ENCODE data around the gene ADGRV1. TPM values are rescaled to one million over a fixed set of nuclear protein-coding genes. Genes with fewer than 3 reads are reported as not detected.
A peak's percentile ranks its signal among the peaks of the same experiment; 100 is the strongest.

Gene ADGRV1
- total RNA-seq, 1 experiment from 2014 or later = 64.8 TPM

DNA sequence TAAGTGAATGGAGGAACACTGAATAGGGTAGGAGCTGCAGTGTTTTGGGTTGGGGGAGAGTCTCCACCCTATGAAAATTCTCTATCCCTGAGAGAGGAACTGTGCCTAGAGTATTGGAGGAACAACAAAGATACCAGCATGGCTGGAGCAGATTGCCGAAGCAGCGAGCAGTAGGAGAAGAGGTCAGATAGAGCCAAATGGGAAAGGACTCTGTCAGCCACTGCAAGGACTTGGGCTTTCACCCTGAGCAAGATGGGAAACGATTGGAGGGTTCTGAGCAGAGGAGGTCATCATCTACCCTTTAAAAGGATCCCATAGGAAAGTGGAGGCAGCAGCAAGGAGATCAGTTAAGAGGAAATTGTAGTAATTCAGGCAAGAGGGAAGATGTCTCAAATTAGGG, 24.8 kb upstream of the ADGRV1 start:
- no peak overlapping the region for H3K18ac ChIP-seq (ENCODE audit: insufficient read length, low read depth, low read length)
- peaks cover 7% of the 10 kb centered on the region for H3K23me2 ChIP-seq (ENCODE audit: insufficient read length, low read depth, low read length, poor library complexity, severe bottlenecking)
- H3K27me3 ChIP-seq (ENCODE audit: insufficient read depth, low read length) = no peaks in the 10 kb centered on the region
- no peak overlapping the region for H3K56ac ChIP-seq (ENCODE audit: insufficient read length, low read depth, low read length)
- no peak overlapping the region for H4K5ac ChIP-seq (ENCODE audit: insufficient read length, low read depth, low read length)
- no peaks in the 10 kb centered on the region for H3K9me3 ChIP-seq (ENCODE audit: control insufficient read depth, low read depth, low read length)
- Mint-ChIP-seq H3K27ac (peak overlapping the region in 1 of 3 experiments; percentile 4; a peak in 1 of 7 replicates), H3K27me3 (ENCODE audit: low read depth) (no peaks in the 10 kb centered on the region), H3K4me1 (peaks cover 26 to 29% of the 10 kb centered on the region in 2 experiments), H3K36me3 (ENCODE audit: insufficient read depth in 1 of 3, low read depth in 3 of 3) (no peaks in the 10 kb centered on the region), H3K4me3 (0 out of 5 replicates have a peak overlapping the region, but pooled peaks of 1 of the 2 experiments have one; percentile 1), H3K9me3 (no peaks in the 10 kb centered on the region)
- WGBS (ENCODE audit: extremely low coverage, insufficient read length, low lambda C conversion rate) = no CpG with 5 or more reads among the region's 3 CpGs
- H3K4me1 ChIP-seq (ENCODE audit: insufficient read depth, low read length) = 0 out of 2 replicates have a peak, but pooled peaks cover 5% of the 10 kb centered on the region
- no peak for DNase-seq
- H3K23ac ChIP-seq (ENCODE audit: insufficient read length, low read depth, low read length) = no peak overlapping the region
- H4K91ac ChIP-seq (ENCODE audit: insufficient read length, low read depth, low read length) = no peak overlapping the region
- H2BK120ac ChIP-seq (ENCODE audit: low read depth, low read length, poor library complexity, severe bottlenecking) = no peak overlapping the region
- H2AK5ac ChIP-seq (ENCODE audit: insufficient read length, low read length) = no peak overlapping the region
- H2BK15ac ChIP-seq (ENCODE audit: low read depth, low read length) = no peak overlapping the region
- H3K27ac ChIP-seq (ENCODE audit: insufficient read length, low read depth, low read length) = no peak overlapping the region
- TF ChIP-seq, protein P1, sequence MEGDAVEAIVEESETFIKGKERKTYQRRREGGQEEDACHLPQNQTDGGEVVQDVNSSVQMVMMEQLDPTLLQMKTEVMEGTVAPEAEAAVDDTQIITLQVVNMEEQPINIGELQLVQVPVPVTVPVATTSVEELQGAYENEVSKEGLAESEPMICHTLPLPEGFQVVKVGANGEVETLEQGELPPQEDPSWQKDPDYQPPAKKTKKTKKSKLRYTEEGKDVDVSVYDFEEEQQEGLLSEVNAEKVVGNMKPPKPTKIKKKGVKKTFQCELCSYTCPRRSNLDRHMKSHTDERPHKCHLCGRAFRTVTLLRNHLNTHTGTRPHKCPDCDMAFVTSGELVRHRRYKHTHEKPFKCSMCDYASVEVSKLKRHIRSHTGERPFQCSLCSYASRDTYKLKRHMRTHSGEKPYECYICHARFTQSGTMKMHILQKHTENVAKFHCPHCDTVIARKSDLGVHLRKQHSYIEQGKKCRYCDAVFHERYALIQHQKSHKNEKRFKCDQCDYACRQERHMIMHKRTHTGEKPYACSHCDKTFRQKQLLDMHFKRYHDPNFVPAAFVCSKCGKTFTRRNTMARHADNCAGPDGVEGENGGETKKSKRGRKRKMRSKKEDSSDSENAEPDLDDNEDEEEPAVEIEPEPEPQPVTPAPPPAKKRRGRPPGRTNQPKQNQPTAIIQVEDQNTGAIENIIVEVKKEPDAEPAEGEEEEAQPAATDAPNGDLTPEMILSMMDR (conservative IDR thresholded peaks at IDR 0.05) = no peak
- no peak overlapping the region for H4K8ac ChIP-seq (replicated peaks; ENCODE audit: insufficient read length, low read depth, low read length)
- no peak overlapping the region for H3T11ph ChIP-seq (ENCODE audit: low read length)
- no peak overlapping the region for H3K9ac ChIP-seq (ENCODE audit: extremely low read depth, insufficient read length, low read length)
- no peak overlapping the region for H3K4me2 ChIP-seq (ENCODE audit: insufficient read depth, insufficient read length, low read length)
- H2BK20ac ChIP-seq (ENCODE audit: low read depth, low read length, poor library complexity, severe bottlenecking) = no peak overlapping the region
- no peak overlapping the region for H3K14ac ChIP-seq (ENCODE audit: insufficient read depth, low read length)
- H4K20me1 ChIP-seq (ENCODE audit: control insufficient read depth, insufficient read depth, insufficient read length) = no peaks in the 10 kb centered on the region
- H3K79me2 ChIP-seq (ENCODE audit: insufficient read depth, low read length) = no peaks in the 10 kb centered on the region; the same call in 1 of the 2 replicates
- peak overlapping the region; percentile 82 for H2AFZ ChIP-seq (ENCODE audit: low read length)
- no peak overlapping the region for H2BK12ac ChIP-seq (ENCODE audit: insufficient read length, low read depth, low read length)
- no peaks in the 10 kb centered on the region for H3K79me1 ChIP-seq (ENCODE audit: insufficient read depth, low read depth, low read length, poor library complexity, severe bottlenecking)
- H3K4ac ChIP-seq (ENCODE audit: low read depth, low read length) = no peak overlapping the region
- no peak overlapping the region for H2BK5ac ChIP-seq (ENCODE audit: insufficient read length, low read length)

All from H9 (cell line).